Esophagus (tissue), 2 donors: ENCODE measurements around the gene TRIM24. TPM values are rescaled to one million over a fixed set of nuclear protein-coding genes. Genes with fewer than 3 reads are reported as not detected.
"Not testable (repeated sequence)": the region's sequence is repeated elsewhere in the genome, so short reads cannot be mapped to it uniquely, and the experiment has no call there.

Experiments used
- H3K27ac ChIP-seq, 2 donors: one replicate each; pipeline ENCODE4 v1.5.1; 2013; ENCODE audit warnings: low read depth in 2 of 2, mild to moderate bottlenecking in 2 of 2, inconsistent platforms in 1 of 2, low read length in 1 of 2, moderate library complexity in 1 of 2
- H3K27me3 ChIP-seq, 2 donors: one replicate each; pipeline ENCODE4 v1.6.1; 2013; ENCODE audit warnings: low read length in 2 of 2, control low read depth in 1 of 2, mild to moderate bottlenecking in 1 of 2; ENCODE audit not compliant: insufficient read depth in 2 of 2, control insufficient read depth in 1 of 2
- H3K36me3 ChIP-seq, 2 donors: one replicate each; pipeline ENCODE4 v1.6.1; 2013; ENCODE audit warnings: low read length in 1 of 2; ENCODE audit not compliant: control insufficient read depth in 2 of 2, insufficient read depth in 2 of 2
- H3K4me1 ChIP-seq, 2 donors: one replicate each; pipeline ENCODE4 v1.6.1; 2013; ENCODE audit warnings: low read length in 1 of 2; ENCODE audit not compliant: control insufficient read depth in 2 of 2, insufficient read depth in 2 of 2
- H3K4me3 ChIP-seq, 2 donors: one replicate each; pipeline ENCODE4 v1.5.1; 2013; ENCODE audit warnings: low read length in 2 of 2, mild to moderate bottlenecking in 2 of 2, low read depth in 1 of 2, moderate library complexity in 1 of 2
- H3K9me3 ChIP-seq, 2 donors: one replicate each; pipeline ENCODE4 v1.6.1; 2013; ENCODE audit warnings: mild to moderate bottlenecking in 2 of 2, low read depth in 1 of 2, low read length in 1 of 2, moderate library complexity in 1 of 2; ENCODE audit not compliant: control insufficient read depth in 2 of 2, insufficient read depth in 1 of 2
- WGBS, 2 donors: extraction: QIAGEN DNeasy Blood & Tissue Kit; methylation state at CpG; one replicate each; pipeline ENCODE4 v1.1.7; 2013; 5-methylcytosine and 5-hydroxymethylcytosine counted together
- polyA plus RNA-seq, 2 donors: library from polyadenylated mRNA; stranded (reverse); fragments of 200-250 nt; gene quantifications; one replicate each; pipeline ENCODE4 v1.2.3, GENCODE V29; 2013
- donor health status: healthy with polysubstance abuse.
- donor health status: Bipolar disorder and iron deficiency.

TRIM24 gene
- polyA plus RNA-seq, result 1 to 10 TPM; 7.8 TPM

DNA sequence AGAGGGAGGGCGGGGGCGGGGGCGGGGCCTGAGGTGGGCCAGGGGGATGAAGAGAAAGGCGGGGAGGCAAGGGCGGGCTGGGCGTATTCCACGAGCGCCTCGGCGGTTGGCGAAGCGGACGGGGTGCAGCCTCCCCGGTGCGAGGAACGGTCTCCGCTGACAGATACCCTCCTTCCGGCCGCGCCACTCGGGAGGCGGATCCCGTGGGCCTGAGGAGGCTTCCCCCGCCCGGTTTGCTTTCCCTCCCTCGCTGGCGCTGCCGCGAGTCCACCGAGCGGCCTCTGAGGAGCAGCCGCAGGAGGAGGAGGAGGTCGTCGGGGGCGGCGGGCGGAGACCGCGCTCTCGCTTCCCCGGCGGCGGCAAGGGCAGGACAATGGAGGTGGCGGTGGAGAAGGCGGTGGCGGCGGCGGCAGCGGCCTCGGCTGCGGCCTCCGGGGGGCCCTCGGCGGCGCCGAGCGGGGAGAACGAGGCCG is at the start of gene TRIM24:
TRIM24 (plus strand) TSS at position 84 of the 473 bp plus-strand sequence; CDS start at position 374, 290 bp downstream.
- H3K4me1 ChIP-seq, result peaks cover 0 to 3% of the 10 kb centered on the region in 2 donors
- 0% methylated on average over 12 to 59 of the region's 59 CpGs for WGBS, 2 donors
- H3K9me3 ChIP-seq, result no peaks in the 10 kb centered on the region
- peak within 1 kb of the TSS; percentile 75 to 76 for H3K4me3 ChIP-seq
- no peaks in the 10 kb centered on the region for H3K36me3 ChIP-seq
- peak within 1 kb of the TSS; percentile 94 to 97 for H3K27ac ChIP-seq
- no peaks in the 10 kb centered on the region for H3K27me3 ChIP-seq

DNA sequence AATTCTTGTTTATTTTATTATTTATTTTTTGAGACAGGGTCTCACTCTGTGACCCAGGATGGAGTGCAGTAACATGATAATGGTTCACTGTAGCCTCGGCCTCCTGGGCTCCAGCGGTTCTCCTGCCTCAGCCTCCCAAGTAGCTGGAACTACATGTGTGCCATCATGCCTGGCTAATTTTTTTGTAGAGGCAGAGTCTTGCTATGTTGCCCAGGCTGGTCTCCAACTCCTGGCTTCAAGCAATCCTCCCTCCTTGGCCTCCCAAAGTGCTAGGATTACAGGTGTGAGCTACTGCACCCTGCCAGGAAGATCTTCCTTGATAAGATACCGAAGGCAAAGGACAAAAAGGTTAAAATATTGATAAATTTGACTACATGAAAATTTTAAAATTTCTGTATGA is 48.0 kb upstream of the TRIM24 start:
- H3K4me1 ChIP-seq, H3K4me3 ChIP-seq, H3K9me3 ChIP-seq, H3K27ac ChIP-seq, H3K27me3 ChIP-seq, H3K36me3 ChIP-seq: not testable (repeated sequence)
- WGBS, 2 donors, result 88 to 91% methylated on average over 3 of the region's 3 CpGs

DNA sequence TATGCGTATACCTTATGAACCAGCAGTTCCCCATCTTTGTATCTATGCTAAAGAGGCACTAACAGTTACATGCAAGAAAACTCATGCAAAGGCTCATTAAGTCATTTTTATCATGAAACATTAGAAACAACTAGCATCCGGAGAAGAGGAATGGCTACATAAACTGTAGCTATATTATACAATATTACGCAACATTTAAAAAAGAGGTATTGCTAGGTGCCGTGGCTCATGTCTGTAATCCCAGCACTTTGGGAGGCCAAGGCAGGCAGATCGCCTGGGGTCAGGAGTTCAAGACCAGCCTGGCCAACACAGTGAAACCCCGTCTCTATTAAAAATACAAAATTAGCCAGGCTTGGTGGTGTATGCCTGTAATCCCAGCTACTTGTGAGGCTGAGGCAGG is 47.1 kb upstream of the TRIM24 start:
- H3K36me3 ChIP-seq, H3K4me3 ChIP-seq, H3K9me3 ChIP-seq, H3K27me3 ChIP-seq, H3K4me1 ChIP-seq, H3K27ac ChIP-seq: not testable (repeated sequence)
- 89 to 93% methylated on average over 6 of the region's 6 CpGs for WGBS, 2 donors

DNA sequence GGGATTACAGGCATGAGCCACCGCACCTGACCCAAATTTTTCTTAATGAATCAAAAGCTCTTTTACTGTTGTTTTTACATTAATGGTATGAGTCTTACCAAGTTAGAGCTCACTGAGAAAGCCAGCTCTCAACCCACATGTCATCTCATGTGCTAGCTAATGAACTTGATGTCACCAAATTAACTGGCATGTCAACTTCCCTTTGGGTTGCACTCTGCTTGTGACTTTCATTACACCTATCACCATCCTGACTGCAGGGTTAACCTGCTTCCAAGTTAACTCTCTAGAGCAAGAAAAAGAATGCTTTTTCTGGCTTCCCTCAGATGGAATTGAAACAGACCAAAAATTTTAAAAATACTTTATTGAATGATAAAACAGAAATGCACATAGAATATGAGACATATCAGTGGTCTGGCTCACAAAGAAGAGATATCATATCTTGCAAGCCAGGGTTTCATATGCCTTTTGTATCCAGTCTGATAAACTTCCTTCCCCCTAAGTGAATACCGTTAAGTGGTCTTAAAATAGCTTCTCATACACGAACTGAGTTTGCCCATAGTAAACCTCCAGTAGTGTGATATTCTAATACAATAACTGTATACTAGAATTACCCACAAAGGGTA is 42.9 kb upstream of the TRIM24 start:
- no peaks in the 10 kb centered on the region for H3K36me3 ChIP-seq
- H3K4me1 ChIP-seq, result no peaks in the 10 kb centered on the region
- 41 to 49% methylated on average over 3 of the region's 3 CpGs for WGBS, 2 donors
- H3K27ac ChIP-seq, result no peak overlapping the region
- no peak overlapping the region for H3K4me3 ChIP-seq
- no peaks in the 10 kb centered on the region for H3K9me3 ChIP-seq
- no peaks in the 10 kb centered on the region for H3K27me3 ChIP-seq

DNA sequence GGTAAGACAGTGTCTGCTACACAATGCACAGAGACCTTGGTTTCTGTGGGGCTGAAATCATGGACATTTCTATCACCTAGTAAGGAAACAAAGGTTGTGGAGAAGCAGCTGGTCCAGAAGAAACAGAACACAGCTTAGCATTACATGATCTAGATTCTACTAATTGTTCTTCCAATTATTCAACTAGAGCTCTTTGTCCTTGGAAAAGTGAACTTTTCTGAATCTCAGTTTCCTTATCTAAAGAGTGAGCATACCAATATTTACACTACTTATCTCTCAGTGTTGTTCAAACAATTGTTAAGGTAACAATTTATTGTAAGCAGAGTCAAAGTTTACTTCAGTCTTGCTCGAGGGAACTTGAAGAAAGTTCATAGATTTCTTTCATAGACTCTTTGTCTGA is 42.3 kb upstream of the TRIM24 start:
- WGBS, 2 donors, result 24 to 46% methylated on average over 1 of the region's 1 CpG

DNA sequence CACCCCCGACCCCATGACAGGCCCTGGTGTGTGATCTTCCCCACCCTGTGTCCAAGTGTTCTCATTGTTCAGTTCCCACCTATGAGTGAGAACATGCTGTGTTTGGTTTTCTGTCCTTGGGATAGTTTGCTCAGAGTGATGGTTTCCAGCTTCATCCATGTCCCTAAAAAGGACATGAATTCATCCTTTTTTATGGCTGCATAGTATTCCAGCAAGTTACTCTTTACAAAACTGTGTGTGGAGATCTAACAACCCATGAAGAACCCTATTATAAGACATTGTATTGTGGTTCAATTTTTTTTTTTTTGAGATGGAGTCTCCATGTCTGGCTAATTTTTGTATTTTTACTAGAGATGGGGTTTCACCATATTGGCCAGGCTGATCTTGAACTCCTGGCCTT is 41.7 kb upstream of the TRIM24 start:
- H3K27ac ChIP-seq, H3K4me3 ChIP-seq, H3K9me3 ChIP-seq, H3K4me1 ChIP-seq, H3K27me3 ChIP-seq, H3K36me3 ChIP-seq: not testable (repeated sequence)
- 35 to 51% methylated on average over 1 of the region's 1 CpG for WGBS, 2 donors

More for the DNA sequence above, 42.3 kb upstream of the TRIM24 start:
- H3K36me3 ChIP-seq, result no peaks in the 10 kb centered on the region
- no peaks in the 10 kb centered on the region for H3K27me3 ChIP-seq
- H3K4me3 ChIP-seq, result no peak overlapping the region
- H3K4me1 ChIP-seq, result no peaks in the 10 kb centered on the region
- no peaks in the 10 kb centered on the region for H3K9me3 ChIP-seq
- no peak overlapping the region for H3K27ac ChIP-seq

DNA sequence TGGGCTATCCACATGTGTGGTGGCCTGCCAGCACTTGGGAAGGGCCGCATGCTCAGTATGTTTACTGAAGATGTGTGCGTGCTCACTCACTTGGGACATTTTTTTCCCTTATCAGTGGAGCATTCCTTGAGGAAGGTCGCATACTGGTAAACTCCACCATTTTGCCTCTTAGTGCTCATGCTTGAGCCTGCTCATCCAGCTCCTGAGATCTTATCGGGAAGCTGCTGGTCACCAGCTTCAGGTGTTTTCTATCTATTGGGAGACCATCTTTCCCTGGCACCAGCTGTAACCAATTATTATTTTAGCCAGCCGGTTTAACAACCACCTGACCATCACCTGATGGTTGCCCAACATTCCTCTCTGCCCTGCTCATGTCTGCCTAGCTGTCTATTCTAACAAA is 35.0 kb upstream of the TRIM24 start:
- Histone ChIP-seq H3K36me3 (no peaks in the 10 kb centered on the region), H3K4me3 (no peak overlapping the region), H3K9me3 (peaks cover 3 to 10% of the 10 kb centered on the region in 2 donors), H3K27ac (no peak overlapping the region), H3K27me3 (no peaks in the 10 kb centered on the region), H3K4me1 (no peaks in the 10 kb centered on the region)
- 94 to 95% methylated on average over 5 of the region's 5 CpGs for WGBS, 2 donors

DNA sequence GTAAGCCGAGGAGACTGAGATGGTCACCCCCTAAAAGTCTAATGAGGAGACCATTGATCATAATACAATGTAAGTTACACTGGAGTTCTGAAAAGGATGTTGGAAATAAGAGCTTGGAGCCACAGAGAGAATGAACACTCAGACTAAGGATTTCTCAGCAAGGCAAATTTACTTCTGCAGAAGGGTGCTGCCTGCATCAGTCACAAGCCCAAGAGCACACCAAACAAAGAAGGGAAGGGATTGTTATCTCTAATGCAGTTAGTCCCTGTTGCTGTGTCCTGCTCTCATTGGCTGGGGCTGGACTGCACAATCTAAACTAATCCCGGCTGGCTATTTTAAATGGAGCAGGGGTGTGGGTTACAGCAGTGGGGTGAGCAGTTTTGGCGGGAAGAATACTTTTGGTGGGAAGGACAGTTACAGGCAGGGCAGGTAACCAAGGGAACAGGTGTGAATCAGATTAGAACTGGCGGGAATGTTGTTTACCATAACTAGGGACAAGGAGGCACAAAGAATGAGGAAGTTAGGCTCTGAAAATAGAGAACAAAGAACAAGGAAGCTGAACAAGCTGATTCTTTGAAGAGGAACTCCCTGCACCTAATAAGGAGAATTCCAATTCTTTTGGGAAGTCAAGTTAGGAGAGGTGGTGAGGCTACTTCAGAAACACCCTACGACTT is 30.3 kb upstream of the TRIM24 start:
- no peak overlapping the region for H3K4me3 ChIP-seq
- peaks cover 3 to 13% of the 10 kb centered on the region in 2 donors for H3K9me3 ChIP-seq
- H3K4me1 ChIP-seq, result no peaks in the 10 kb centered on the region
- H3K36me3 ChIP-seq, result no peaks in the 10 kb centered on the region
- WGBS, 2 donors, result 85 to 88% methylated on average over 5 of the region's 5 CpGs
- H3K27ac ChIP-seq, result no peak overlapping the region
- no peaks in the 10 kb centered on the region for H3K27me3 ChIP-seq

DNA sequence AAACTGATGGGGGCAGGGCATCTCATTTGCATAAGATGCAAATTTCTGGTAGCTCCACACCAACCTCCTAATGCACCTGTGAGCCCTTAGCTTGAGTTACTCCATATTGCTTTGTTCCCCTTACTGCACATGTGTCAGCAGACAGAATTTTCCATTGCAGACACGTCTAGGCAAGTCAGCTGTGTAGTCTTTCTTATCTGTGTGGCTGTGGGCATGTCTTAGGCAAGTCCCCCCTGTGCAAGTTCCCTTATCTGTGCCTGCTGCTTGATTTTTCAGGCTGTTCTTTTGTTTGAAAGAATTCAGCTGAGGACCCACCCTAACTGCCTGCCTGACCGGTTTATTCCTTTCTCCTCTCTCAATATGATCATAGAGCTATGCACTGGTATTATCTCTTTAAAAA is 28.5 kb upstream of the TRIM24 start:
- no peaks in the 10 kb centered on the region for H3K4me1 ChIP-seq
- WGBS, 2 donors, result 56 to 71% methylated on average over 2 of the region's 2 CpGs
- peaks cover 3 to 14% of the 10 kb centered on the region in 2 donors for H3K9me3 ChIP-seq
- H3K27ac ChIP-seq, result no peak overlapping the region
- H3K4me3 ChIP-seq, result no peak overlapping the region
- no peaks in the 10 kb centered on the region for H3K27me3 ChIP-seq
- H3K36me3 ChIP-seq, result no peaks in the 10 kb centered on the region
